Neural cell (in vitro differentiated cells): ENCODE data around the gene GABBR2. TPM values are rescaled to one million over a fixed set of nuclear protein-coding genes. Genes with fewer than 3 reads are reported as not detected.

ENCODE experiments used
- H2AFZ ChIP-seq: fragments of 200-600, 300-800 bp; sonication (generic), shearing (Covaris generic); 2 replicates; pipeline ENCODE4 v1.6.0; 2014; ENCODE audit warnings: low read depth, mild to moderate bottlenecking, antibody characterized with exemption, low read length, moderate library complexity
- H3F3A ChIP-seq: fragments of 200-600 bp; shearing (Covaris generic); 2 replicates; pipeline ENCODE4 v1.6.1; 2016; ENCODE audit warnings: mild to moderate bottlenecking, moderate library complexity, mixed read lengths, antibody characterized with exemption, low read length; ENCODE audit not compliant: insufficient read depth, poor library complexity, severe bottlenecking
- H3K27ac ChIP-seq: fragments of 200-600, 300-800 bp; sonication (generic), shearing (Covaris generic); 2 replicates; pipeline ENCODE4 v1.5.1; 2014; ENCODE audit warnings: mild to moderate bottlenecking, low read length, moderate library complexity
- H3K27me3 ChIP-seq: fragments of 300-800, 200-600 bp; sonication (generic), shearing (Covaris generic); 2 replicates; pipeline ENCODE4 v1.6.0; 2014; ENCODE audit warnings: mild to moderate bottlenecking, low read depth, low read length, moderate library complexity; ENCODE audit not compliant: insufficient read depth
- H3K36me3 ChIP-seq: fragments of 300-800, 200-600 bp; sonication (generic), shearing (Covaris generic); 2 replicates; pipeline ENCODE4 v1.5.1; 2014; ENCODE audit warnings: mild to moderate bottlenecking, antibody characterized with exemption, low read length, moderate library complexity; ENCODE audit not compliant: insufficient read depth
- H3K4me2 ChIP-seq: fragments of 300-800, 200-600 bp; sonication (generic), shearing (Covaris generic); 2 replicates; pipeline ENCODE4 v1.6.0; 2014; ENCODE audit warnings: mild to moderate bottlenecking, low read length
- H3K4me3 ChIP-seq: fragments of 300-800, 200-600 bp; sonication (generic), shearing (Covaris generic); 2 replicates; pipeline ENCODE4 v1.5.1; 2014; ENCODE audit warnings: mild to moderate bottlenecking, low read length, moderate library complexity
- H3K79me2 ChIP-seq: fragments of 200-600 bp; shearing (Covaris generic); replicated peaks from 2 replicates; pipeline ENCODE4 v1.6.0; 2014; ENCODE audit warnings: mild to moderate bottlenecking, low read length, moderate library complexity; ENCODE audit not compliant: insufficient read depth
- H3K9ac ChIP-seq: fragments of 300-800, 200-600 bp; sonication (generic), shearing (Covaris generic); 2 replicates; pipeline ENCODE4 v1.6.1; 2016; ENCODE audit warnings: mild to moderate bottlenecking, low read length, mixed read lengths
- H3K9me2 ChIP-seq: fragments of 200-600 bp; shearing (Covaris generic); 2 replicates; pipeline ENCODE4 v1.6.1; 2016; ENCODE audit warnings: mild to moderate bottlenecking, low read length, mixed read lengths; ENCODE audit not compliant: insufficient read depth
- H3K9me3 ChIP-seq: fragments of 200-600, 300-800 bp; sonication (generic), shearing (Covaris generic); 2 replicates; pipeline ENCODE4 v1.6.1; 2016; ENCODE audit warnings: mild to moderate bottlenecking, mixed run types, low read length, moderate library complexity, mixed read lengths
- H4K20me1 ChIP-seq: fragments of 200-600 bp; shearing (Covaris generic); 2 replicates; pipeline ENCODE4 v1.6.1; 2016; ENCODE audit warnings: mild to moderate bottlenecking, mixed run types; ENCODE audit not compliant: insufficient read depth
- EZH2 ChIP-seq: fragments of 200-600, 300-800 bp; shearing (Covaris generic), sonication (generic); IDR thresholded peaks from 2 replicates; pipeline ENCODE4 v1.6.1; 2014; ENCODE audit warnings: antibody characterized with exemption, low read length, borderline replicate concordance, mild to moderate bottlenecking; ENCODE audit not compliant: insufficient read depth, poor library complexity, severe bottlenecking
- MXI1 ChIP-seq: fragments of 450-650 bp; conservative IDR thresholded peaks from 2 replicates; pipeline ENCODE4 v1.6.1; 2014; ENCODE audit warnings: antibody characterized with exemption, mild to moderate bottlenecking; ENCODE audit not compliant: poor library complexity, severe bottlenecking
- POLR2AphosphoS5 ChIP-seq: IDR thresholded peaks from 2 replicates; pipeline ENCODE4 v1.6.1; 2012
- RAD21 ChIP-seq: fragments of 450-650 bp; conservative IDR thresholded peaks from 2 replicates; pipeline ENCODE4 v1.6.1; 2014; ENCODE audit warnings: antibody characterized with exemption, mild to moderate bottlenecking, moderate library complexity
- SMC3 ChIP-seq: fragments of 450-650 bp; conservative IDR thresholded peaks from 2 replicates; pipeline ENCODE4 v1.6.1; 2014; ENCODE audit warnings: antibody characterized with exemption, mild to moderate bottlenecking, moderate library complexity; ENCODE audit not compliant: poor library complexity
- TAF1 ChIP-seq: IDR thresholded peaks from 2 replicates; pipeline ENCODE4 v1.6.1; 2012; ENCODE audit warnings: low read depth
- polyA plus RNA-seq: library from polyadenylated mRNA; depleted of rRNA; stranded (reverse); fragments of >200 nt; gene quantifications from 2 replicates; pipeline ENCODE4 v1.2.3, GENCODE V29; 2014
- TF ChIP-seq, protein P1 (sequence below): IDR thresholded peaks from 2 replicates; pipeline ENCODE4 v1.6.1; 2012; ENCODE audit warnings: borderline replicate concordance
- TF ChIP-seq, protein P2 (sequence below): fragments of 450-650 bp; IDR thresholded peaks from 2 replicates; pipeline ENCODE4 v1.5.1; 2014; ENCODE audit warnings: antibody characterized with exemption, mild to moderate bottlenecking, moderate library complexity; ENCODE audit not compliant: poor library complexity, severe bottlenecking

The GABBR2 gene
- polyA plus RNA-seq, 1 donor from 2014 or later = 7.1 TPM

DNA sequence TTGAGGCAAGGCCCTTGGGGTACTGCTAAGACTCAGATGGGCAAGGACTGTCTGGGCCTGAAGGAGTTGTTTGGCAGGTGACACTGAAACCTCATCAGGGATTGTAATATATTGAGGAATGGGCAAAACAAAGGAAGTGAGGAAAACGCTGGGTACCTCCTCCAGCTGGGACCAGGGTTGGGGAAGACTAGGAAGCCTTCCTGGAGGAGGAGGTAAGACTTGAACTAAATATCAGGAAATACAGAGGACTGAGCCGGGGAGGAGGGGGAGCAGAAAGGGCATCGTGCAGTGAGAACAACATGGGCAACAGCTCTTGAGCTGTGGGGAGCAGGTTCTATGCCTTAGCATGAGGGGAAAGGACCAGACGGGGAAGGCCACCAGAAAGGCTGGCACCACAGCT lies 144.0 kb downstream of the GABBR2 start:
- H2AFZ ChIP-seq = no peak overlapping the region
- H3K4me3 ChIP-seq = no peak overlapping the region
- no peak overlapping the region for H3K27ac ChIP-seq
- H3K27me3 ChIP-seq = no peaks in the 10 kb centered on the region
- H3K79me2 ChIP-seq = no peaks in the 10 kb centered on the region
- TF ChIP-seq EZH2 (no peak), MXI1 (no peak), TAF1 (no peak), RAD21 (no peak), POLR2AphosphoS5 (no peak), SMC3 (no peak)
- TF ChIP-seq, protein P1, sequence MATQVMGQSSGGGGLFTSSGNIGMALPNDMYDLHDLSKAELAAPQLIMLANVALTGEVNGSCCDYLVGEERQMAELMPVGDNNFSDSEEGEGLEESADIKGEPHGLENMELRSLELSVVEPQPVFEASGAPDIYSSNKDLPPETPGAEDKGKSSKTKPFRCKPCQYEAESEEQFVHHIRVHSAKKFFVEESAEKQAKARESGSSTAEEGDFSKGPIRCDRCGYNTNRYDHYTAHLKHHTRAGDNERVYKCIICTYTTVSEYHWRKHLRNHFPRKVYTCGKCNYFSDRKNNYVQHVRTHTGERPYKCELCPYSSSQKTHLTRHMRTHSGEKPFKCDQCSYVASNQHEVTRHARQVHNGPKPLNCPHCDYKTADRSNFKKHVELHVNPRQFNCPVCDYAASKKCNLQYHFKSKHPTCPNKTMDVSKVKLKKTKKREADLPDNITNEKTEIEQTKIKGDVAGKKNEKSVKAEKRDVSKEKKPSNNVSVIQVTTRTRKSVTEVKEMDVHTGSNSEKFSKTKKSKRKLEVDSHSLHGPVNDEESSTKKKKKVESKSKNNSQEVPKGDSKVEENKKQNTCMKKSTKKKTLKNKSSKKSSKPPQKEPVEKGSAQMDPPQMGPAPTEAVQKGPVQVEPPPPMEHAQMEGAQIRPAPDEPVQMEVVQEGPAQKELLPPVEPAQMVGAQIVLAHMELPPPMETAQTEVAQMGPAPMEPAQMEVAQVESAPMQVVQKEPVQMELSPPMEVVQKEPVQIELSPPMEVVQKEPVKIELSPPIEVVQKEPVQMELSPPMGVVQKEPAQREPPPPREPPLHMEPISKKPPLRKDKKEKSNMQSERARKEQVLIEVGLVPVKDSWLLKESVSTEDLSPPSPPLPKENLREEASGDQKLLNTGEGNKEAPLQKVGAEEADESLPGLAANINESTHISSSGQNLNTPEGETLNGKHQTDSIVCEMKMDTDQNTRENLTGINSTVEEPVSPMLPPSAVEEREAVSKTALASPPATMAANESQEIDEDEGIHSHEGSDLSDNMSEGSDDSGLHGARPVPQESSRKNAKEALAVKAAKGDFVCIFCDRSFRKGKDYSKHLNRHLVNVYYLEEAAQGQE = no peak
- TF ChIP-seq, protein P2, sequence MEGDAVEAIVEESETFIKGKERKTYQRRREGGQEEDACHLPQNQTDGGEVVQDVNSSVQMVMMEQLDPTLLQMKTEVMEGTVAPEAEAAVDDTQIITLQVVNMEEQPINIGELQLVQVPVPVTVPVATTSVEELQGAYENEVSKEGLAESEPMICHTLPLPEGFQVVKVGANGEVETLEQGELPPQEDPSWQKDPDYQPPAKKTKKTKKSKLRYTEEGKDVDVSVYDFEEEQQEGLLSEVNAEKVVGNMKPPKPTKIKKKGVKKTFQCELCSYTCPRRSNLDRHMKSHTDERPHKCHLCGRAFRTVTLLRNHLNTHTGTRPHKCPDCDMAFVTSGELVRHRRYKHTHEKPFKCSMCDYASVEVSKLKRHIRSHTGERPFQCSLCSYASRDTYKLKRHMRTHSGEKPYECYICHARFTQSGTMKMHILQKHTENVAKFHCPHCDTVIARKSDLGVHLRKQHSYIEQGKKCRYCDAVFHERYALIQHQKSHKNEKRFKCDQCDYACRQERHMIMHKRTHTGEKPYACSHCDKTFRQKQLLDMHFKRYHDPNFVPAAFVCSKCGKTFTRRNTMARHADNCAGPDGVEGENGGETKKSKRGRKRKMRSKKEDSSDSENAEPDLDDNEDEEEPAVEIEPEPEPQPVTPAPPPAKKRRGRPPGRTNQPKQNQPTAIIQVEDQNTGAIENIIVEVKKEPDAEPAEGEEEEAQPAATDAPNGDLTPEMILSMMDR = no peak
- no peaks in the 10 kb centered on the region for H3K36me3 ChIP-seq
- no peaks in the 10 kb centered on the region for H3F3A ChIP-seq
- H3K9me2 ChIP-seq = no peaks in the 10 kb centered on the region
- no peak overlapping the region for H3K9ac ChIP-seq
- no peaks in the 10 kb centered on the region for H3K9me3 ChIP-seq
- H4K20me1 ChIP-seq = no peaks in the 10 kb centered on the region
- H3K4me2 ChIP-seq = no peak overlapping the region

DNA sequence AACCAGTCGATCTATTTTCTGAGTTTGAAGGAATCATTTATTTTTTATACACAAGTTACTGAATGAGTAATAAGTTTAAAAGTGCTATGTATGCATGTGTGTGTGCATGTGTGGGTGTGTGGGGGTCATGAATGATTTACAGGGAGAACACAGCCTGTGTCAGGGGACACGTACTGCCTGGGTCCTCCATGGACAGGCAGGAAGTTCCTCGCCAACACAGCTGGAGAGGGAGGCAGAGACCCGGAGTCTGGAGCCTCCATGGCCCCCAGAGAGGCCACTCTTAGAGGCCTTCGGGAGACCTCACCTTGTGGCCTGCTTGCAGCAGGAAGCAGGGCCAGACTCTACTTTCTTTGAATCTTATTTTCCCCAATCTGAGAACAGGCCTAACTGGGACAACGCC lies 144.7 kb downstream of the GABBR2 start:
- Histone ChIP-seq H3K4me2 (no peak overlapping the region), H3K27ac (no peak overlapping the region), H2AFZ (no peak overlapping the region), H3K27me3 (no peaks in the 10 kb centered on the region), H3K9ac (no peak overlapping the region), H3K4me3 (no peak overlapping the region), H3K9me3 (no peaks in the 10 kb centered on the region), H3F3A (no peaks in the 10 kb centered on the region), H3K36me3 (no peaks in the 10 kb centered on the region), H3K79me2 (no peaks in the 10 kb centered on the region), H4K20me1 (no peaks in the 10 kb centered on the region), H3K9me2 (no peaks in the 10 kb centered on the region)
- no peak for TF ChIP-seq POLR2AphosphoS5
- TF ChIP-seq RAD21 = no peak
- no peak for TF ChIP-seq SMC3
- no peak for TF ChIP-seq TAF1
- TF ChIP-seq, protein P1 = no peak
